DOHH2 (cell line): ENCODE measurements around the gene TESK2.
A peak's percentile ranks its signal among the peaks of the same experiment; 100 is the strongest.

Experiments used
- H3F3A ChIP-seq: fragments of 200-600 bp; sonication (generic), shearing (Covaris generic); 2 replicates; pipeline ENCODE4 v1.6.0; 2016; ENCODE audit warnings: antibody characterized with exemption, mild to moderate bottlenecking; ENCODE audit not compliant: control insufficient read depth, insufficient read depth
- H3K27ac ChIP-seq: fragments of 200-600 bp; sonication (generic); 2 replicates; pipeline ENCODE4 v1.5.1; 2014; ENCODE audit warnings: low read depth, mild to moderate bottlenecking, low read length, moderate library complexity
- H3K27me3 ChIP-seq: fragments of 200-600 bp; sonication (generic); 2 replicates; pipeline ENCODE4 v1.6.1; 2014; ENCODE audit warnings: mild to moderate bottlenecking, low read length, mixed read lengths; ENCODE audit not compliant: control insufficient read depth
- H3K36me3 ChIP-seq: fragments of 200-600 bp; sonication (generic); 2 replicates; pipeline ENCODE4 v1.6.1; 2014; ENCODE audit warnings: mild to moderate bottlenecking, low read length, moderate library complexity, mixed read lengths; ENCODE audit not compliant: control insufficient read depth
- H3K4me1 ChIP-seq: fragments of 200-600 bp; sonication (generic); 2 replicates; pipeline ENCODE4 v1.6.1; 2014; ENCODE audit warnings: mild to moderate bottlenecking, low read length, mixed read lengths; ENCODE audit not compliant: control insufficient read depth
- H3K4me2 ChIP-seq: fragments of 200-600 bp; sonication (generic); 2 replicates; pipeline ENCODE4 v1.6.0; 2014; ENCODE audit warnings: mild to moderate bottlenecking, low read length, moderate library complexity
- H3K4me3 ChIP-seq: fragments of 200-600 bp; sonication (generic); 2 replicates; pipeline ENCODE4 v1.5.1; 2014; ENCODE audit warnings: mild to moderate bottlenecking, low read length, mixed read lengths
- H3K79me2 ChIP-seq: fragments of 200-600 bp; sonication (generic); 2 replicates; pipeline ENCODE4 v1.6.1; 2014; ENCODE audit warnings: mild to moderate bottlenecking, low read length, mixed read lengths; ENCODE audit not compliant: control insufficient read depth
- H3K9me2 ChIP-seq: fragments of 200-600 bp; sonication (generic); replicated peaks from 2 replicates; pipeline ENCODE4 v1.6.1; 2014; ENCODE audit warnings: mild to moderate bottlenecking, low read length, mixed read lengths; ENCODE audit not compliant: control insufficient read depth
- H3K9me3 ChIP-seq: fragments of 200-600 bp; sonication (generic); 2 replicates; pipeline ENCODE4 v1.6.1; 2014; ENCODE audit warnings: antibody characterized with exemption, low read length, mixed read lengths; ENCODE audit not compliant: control insufficient read depth, insufficient read depth
- H4K20me1 ChIP-seq: fragments of 200-600 bp; sonication (generic); 2 replicates; pipeline ENCODE4 v1.6.0; 2014; ENCODE audit warnings: low read depth, mild to moderate bottlenecking, antibody characterized with exemption, low read length, moderate library complexity; ENCODE audit not compliant: control insufficient read depth, insufficient read depth
- CTCF ChIP-seq: fragments of 200-600 bp; sonication (generic); IDR thresholded peaks from one replicate; pipeline ENCODE4 v1.5.1; 2014; ENCODE audit warnings: antibody characterized with exemption, mild to moderate bottlenecking, low read depth, low read length; ENCODE audit not compliant: poor library complexity, severe bottlenecking
- EZH2phosphoT487 ChIP-seq: fragments of 200-600 bp; sonication (generic); IDR thresholded peaks from 2 replicates; pipeline ENCODE4 v1.6.1; 2017; ENCODE audit warnings: borderline replicate concordance, mild to moderate bottlenecking, antibody characterized with exemption, low read length, moderate library complexity, mixed read lengths

The TESK2 gene

DNA sequence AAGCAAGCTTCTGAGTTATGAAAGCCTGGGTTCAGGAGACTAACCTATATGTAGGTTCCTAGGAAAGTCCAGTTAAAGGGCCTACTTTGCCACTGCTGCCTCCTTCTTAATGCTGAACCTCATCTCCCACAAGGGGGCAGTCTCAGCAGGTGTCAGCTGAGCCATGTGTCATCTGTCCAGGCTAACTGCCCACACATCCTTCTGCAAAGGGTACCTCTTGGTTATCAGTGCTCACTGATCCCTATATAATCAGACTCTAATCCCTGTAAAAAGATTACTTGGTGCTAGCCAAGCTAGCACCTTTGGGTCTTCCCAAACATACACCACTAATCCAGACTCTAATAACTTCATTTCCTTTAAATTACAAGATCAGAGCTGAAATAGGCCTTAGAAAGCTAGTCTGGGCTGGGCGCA is 21.7 kb upstream of the TESK2 start:
- H3K36me3 ChIP-seq, result peaks cover 94% of the 10 kb centered on the region
- H3K4me2 ChIP-seq, result no peak overlapping the region
- H3F3A ChIP-seq, result peaks cover 46% of the 10 kb centered on the region
- no peaks in the 10 kb centered on the region for H3K9me3 ChIP-seq
- H3K27me3 ChIP-seq, result no peaks in the 10 kb centered on the region
- no peak overlapping the region for H3K27ac ChIP-seq
- H4K20me1 ChIP-seq, result no peaks in the 10 kb centered on the region
- no peak for TF ChIP-seq EZH2phosphoT487
- peak; percentile 91 for TF ChIP-seq CTCF
- no peaks in the 10 kb centered on the region for H3K9me2 ChIP-seq
- no peak overlapping the region for H3K4me3 ChIP-seq
- H3K4me1 ChIP-seq, result peaks cover under 1% of the 10 kb centered on the region
- peaks cover 21% of the 10 kb centered on the region for H3K79me2 ChIP-seq

- Histone ChIP-seq H3K4me2 (no peak overlapping the region), H3K27ac (no peak overlapping the region), H3K36me3 (peaks cover 82% of the 10 kb centered on the region), H4K20me1 (no peaks in the 10 kb centered on the region), H3K9me3 (no peaks in the 10 kb centered on the region), H3K4me1 (no peaks in the 10 kb centered on the region), H3F3A (peaks cover 50% of the 10 kb centered on the region), H3K4me3 (no peak overlapping the region), H3K27me3 (no peaks in the 10 kb centered on the region), H3K79me2 (peaks cover 6% of the 10 kb centered on the region), H3K9me2 (no peaks in the 10 kb centered on the region)
- no peak for TF ChIP-seq CTCF
- TF ChIP-seq EZH2phosphoT487, result no peak
Measured at GRCh38 chr1:45510972-45511527, 20.1 kb upstream of the TESK2 start.

- Histone ChIP-seq H3K36me3 (peaks cover 76% of the 10 kb centered on the region), H3K9me2 (no peaks in the 10 kb centered on the region), H3K4me1 (no peaks in the 10 kb centered on the region), H4K20me1 (no peaks in the 10 kb centered on the region), H3K4me2 (no peak overlapping the region), H3K4me3 (no peak overlapping the region), H3F3A (peaks cover 48% of the 10 kb centered on the region), H3K27me3 (no peaks in the 10 kb centered on the region), H3K9me3 (no peaks in the 10 kb centered on the region), H3K27ac (no peak overlapping the region), H3K79me2 (no peaks in the 10 kb centered on the region)
- no peak for TF ChIP-seq CTCF
- TF ChIP-seq EZH2phosphoT487, result no peak
Measured at GRCh38 chr1:45510036-45510971, 19.3 kb upstream of the TESK2 start.
